OCI-LY3 (cell line): ENCODE results near the gene CLEC20A.

Experiments used
- EZH2phosphoT487 ChIP-seq: fragments of 200-600 bp; shearing (Covaris generic); IDR thresholded peaks from 2 replicates; pipeline ENCODE4 v1.6.1; 2018; ENCODE audit warnings: antibody characterized with exemption, mixed run types, low read depth
- TF ChIP-seq, protein P1 (sequence below): fragments of 200-600, 300-600 bp; sonication (generic); IDR thresholded peaks from 2 replicates; pipeline ENCODE4 v1.5.1; 2014; ENCODE audit warnings: antibody characterized with exemption, low read length, low read depth

DNA sequence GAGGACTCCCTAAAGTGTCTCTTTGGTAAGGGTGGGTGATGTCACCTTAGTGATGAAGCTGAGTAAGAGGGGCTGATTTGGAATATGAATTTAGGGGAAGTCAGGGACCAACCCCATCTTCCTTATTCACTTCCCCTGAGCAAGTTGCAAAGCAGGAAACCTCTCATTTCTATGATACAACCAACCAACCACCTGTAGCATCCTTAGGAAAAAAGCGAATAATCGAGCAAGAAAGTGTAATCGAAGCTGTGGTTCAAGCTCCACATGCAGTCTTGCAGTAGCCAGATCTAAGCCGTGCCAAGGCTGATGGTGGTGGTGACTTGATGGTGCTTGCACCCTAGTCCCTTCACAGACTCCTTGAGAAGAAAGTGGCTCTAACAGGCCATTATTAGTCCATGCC is 19.3 kb upstream of the CLEC20A start:
- TF ChIP-seq, protein P1, sequence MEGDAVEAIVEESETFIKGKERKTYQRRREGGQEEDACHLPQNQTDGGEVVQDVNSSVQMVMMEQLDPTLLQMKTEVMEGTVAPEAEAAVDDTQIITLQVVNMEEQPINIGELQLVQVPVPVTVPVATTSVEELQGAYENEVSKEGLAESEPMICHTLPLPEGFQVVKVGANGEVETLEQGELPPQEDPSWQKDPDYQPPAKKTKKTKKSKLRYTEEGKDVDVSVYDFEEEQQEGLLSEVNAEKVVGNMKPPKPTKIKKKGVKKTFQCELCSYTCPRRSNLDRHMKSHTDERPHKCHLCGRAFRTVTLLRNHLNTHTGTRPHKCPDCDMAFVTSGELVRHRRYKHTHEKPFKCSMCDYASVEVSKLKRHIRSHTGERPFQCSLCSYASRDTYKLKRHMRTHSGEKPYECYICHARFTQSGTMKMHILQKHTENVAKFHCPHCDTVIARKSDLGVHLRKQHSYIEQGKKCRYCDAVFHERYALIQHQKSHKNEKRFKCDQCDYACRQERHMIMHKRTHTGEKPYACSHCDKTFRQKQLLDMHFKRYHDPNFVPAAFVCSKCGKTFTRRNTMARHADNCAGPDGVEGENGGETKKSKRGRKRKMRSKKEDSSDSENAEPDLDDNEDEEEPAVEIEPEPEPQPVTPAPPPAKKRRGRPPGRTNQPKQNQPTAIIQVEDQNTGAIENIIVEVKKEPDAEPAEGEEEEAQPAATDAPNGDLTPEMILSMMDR: no peak
- no peak for TF ChIP-seq EZH2phosphoT487
